Measurements from ENCODE around the gene CENPV.
"Not testable (repeated sequence)": the region's sequence is repeated elsewhere in the genome, so short reads cannot be mapped to it uniquely, and the experiment has no call there.

CENPV gene

GRCh38 chr17:16300554-16300953 is 52.7 kb downstream of the CENPV start:
- no peaks in the 10 kb centered on the region for H3K9me3 ChIP-seq (ENCODE audit: low read depth, low read length)
- TF ChIP-seq EZH2 (IDR thresholded peaks at IDR 0.05) (no peak), FOXP2 (optimal IDR thresholded peaks at IDR 0.05; ENCODE audit: control extremely low read depth, extremely low read length, insufficient read depth) (no peak), POLR2AphosphoS5 (IDR thresholded peaks at IDR 0.05; ENCODE audit: borderline replicate concordance, low read depth, low read length) (no peak)
- no peak for DNase-seq (ENCODE audit: low read depth, low spot score)
- H3K4me3 ChIP-seq: no peak overlapping the region
- no peaks in the 10 kb centered on the region; the same call in 1 of the 2 replicates for H3K36me3 ChIP-seq (ENCODE audit: insufficient read depth, low read length)
- no peak overlapping the region for H3K9ac ChIP-seq (ENCODE audit: insufficient read length)
- no peak overlapping the region for H3K27ac ChIP-seq

GRCh38 chr17:16298140-16298662 is 55.1 kb downstream of the CENPV start:
- no peak for TF ChIP-seq FOXP2 (optimal IDR thresholded peaks at IDR 0.05; ENCODE audit: control extremely low read depth, extremely low read length, insufficient read depth)
- TF ChIP-seq POLR2AphosphoS5 (IDR thresholded peaks at IDR 0.05; ENCODE audit: borderline replicate concordance, low read depth, low read length): no peak
- TF ChIP-seq EZH2 (IDR thresholded peaks at IDR 0.05): no peak
- no peak for DNase-seq (ENCODE audit: low read depth, low spot score)
- no peak overlapping the region for H3K4me3 ChIP-seq
- H3K36me3 ChIP-seq (ENCODE audit: insufficient read depth, low read length): no peaks in the 10 kb centered on the region; the same call in 1 of the 2 replicates
- H3K9me3 ChIP-seq (ENCODE audit: low read depth, low read length): no peaks in the 10 kb centered on the region
- H3K9ac ChIP-seq (ENCODE audit: insufficient read length): no peak overlapping the region
- H3K27ac ChIP-seq: no peak overlapping the region

- Histone ChIP-seq H3K9ac (ENCODE audit: insufficient read length) (no peak overlapping the region), H3K9me3 (ENCODE audit: low read depth, low read length) (no peaks in the 10 kb centered on the region), H3K27ac (no peak overlapping the region), H3K4me3 (no peak overlapping the region), H3K36me3 (ENCODE audit: insufficient read depth, low read length) (no peaks in the 10 kb centered on the region; the same call in 1 of the 2 replicates)
- TF ChIP-seq POLR2AphosphoS5 (IDR thresholded peaks at IDR 0.05; ENCODE audit: borderline replicate concordance, low read depth, low read length): no peak
- TF ChIP-seq EZH2 (IDR thresholded peaks at IDR 0.05): no peak
- no peak for TF ChIP-seq FOXP2 (optimal IDR thresholded peaks at IDR 0.05; ENCODE audit: control extremely low read depth, extremely low read length, insufficient read depth)
- DNase-seq (ENCODE audit: low read depth, low spot score): no peak
Observed at GRCh38 chr17:16297367-16298139, 55.7 kb downstream of the CENPV start.

- H3K9ac ChIP-seq (ENCODE audit: insufficient read length); H3K36me3 ChIP-seq (ENCODE audit: insufficient read depth, low read length); DNase-seq (ENCODE audit: low read depth, low spot score); H3K27ac ChIP-seq; H3K9me3 ChIP-seq (ENCODE audit: low read depth, low read length); H3K4me3 ChIP-seq: not testable (repeated sequence)
Observed at GRCh38 chr17:16296072-16296471, 57.2 kb downstream of the CENPV start.

GRCh38 chr17:16294560-16294959 is 58.7 kb downstream of the CENPV start:
- TF ChIP-seq EZH2 (IDR thresholded peaks at IDR 0.05): no peak
- TF ChIP-seq POLR2AphosphoS5 (IDR thresholded peaks at IDR 0.05; ENCODE audit: borderline replicate concordance, low read depth, low read length): no peak
- no peak for TF ChIP-seq FOXP2 (optimal IDR thresholded peaks at IDR 0.05; ENCODE audit: control extremely low read depth, extremely low read length, insufficient read depth)

GRCh38 chr17:16293931-16294330 is 59.3 kb downstream of the CENPV start:
- no peaks in the 10 kb centered on the region for H3K36me3 ChIP-seq (ENCODE audit: insufficient read depth, low read length)
- H3K4me3 ChIP-seq: no peak overlapping the region
- H3K9me3 ChIP-seq (ENCODE audit: low read depth, low read length): no peaks in the 10 kb centered on the region
- no peak overlapping the region for H3K9ac ChIP-seq (ENCODE audit: insufficient read length)
- no peak for DNase-seq (ENCODE audit: low read depth, low spot score)
- H3K27ac ChIP-seq: no peak overlapping the region
- TF ChIP-seq EZH2 (IDR thresholded peaks at IDR 0.05) (no peak), FOXP2 (optimal IDR thresholded peaks at IDR 0.05; ENCODE audit: control extremely low read depth, extremely low read length, insufficient read depth) (no peak), POLR2AphosphoS5 (IDR thresholded peaks at IDR 0.05; ENCODE audit: borderline replicate concordance, low read depth, low read length) (no peak)

More at GRCh38 chr17:16294560-16294959, 58.7 kb downstream of the CENPV start:
- Histone ChIP-seq H3K9ac (ENCODE audit: insufficient read length) (no peak overlapping the region), H3K9me3 (ENCODE audit: low read depth, low read length) (no peaks in the 10 kb centered on the region), H3K36me3 (ENCODE audit: insufficient read depth, low read length) (no peaks in the 10 kb centered on the region), H3K27ac (no peak overlapping the region), H3K4me3 (no peak overlapping the region)
- no peak for DNase-seq (ENCODE audit: low read depth, low spot score)
